Limb (tissue), 2 donors: ENCODE data around the gene KAT7.

ENCODE experiments used
- DNase-seq, 2 donors: peaks; one replicate each; pipeline ENCODE4 v3.0.0-alpha.2; 2016; ENCODE audit errors: extremely low spot score in 2 of 2

The KAT7 gene

GRCh38 chr17:49869038-49869374 lies 80.5 kb downstream of the KAT7 start:
- DNase-seq, result no peak

GRCh38 chr17:49870298-49870697 lies 81.8 kb downstream of the KAT7 start:
- no peak for DNase-seq

GRCh38 chr17:49871211-49871610 lies 82.7 kb downstream of the KAT7 start:
- no peak for DNase-seq

GRCh38 chr17:49872754-49873377 lies 84.4 kb downstream of the KAT7 start:
- DNase-seq, result no peak

- no peak for DNase-seq
These were observed 85.0 kb downstream of the KAT7 start for GRCh38 chr17:49873466-49873865.

- no peak for DNase-seq
These were observed 85.4 kb downstream of the KAT7 start for GRCh38 chr17:49873926-49874325.

- DNase-seq, result no peak
These were observed 86.4 kb downstream of the KAT7 start for GRCh38 chr17:49874911-49875310.

GRCh38 chr17:49875685-49876084 lies 87.2 kb downstream of the KAT7 start:
- no peak for DNase-seq

GRCh38 chr17:49878931-49879904 lies 90.7 kb downstream of the KAT7 start:
- no peak for DNase-seq

- peak; percentile 64 to 86 for DNase-seq
These were observed 92.0 kb downstream of the KAT7 start for GRCh38 chr17:49880291-49881053.

GRCh38 chr17:49881054-49881402 lies 92.5 kb downstream of the KAT7 start:
- no peak for DNase-seq

GRCh38 chr17:49882434-49882833 lies 94.0 kb downstream of the KAT7 start:
- no peak for DNase-seq
